Neural progenitor cell (in vitro differentiated cells): Measurements from ENCODE around the gene KANK2.

Source experiments
- CTCF ChIP-seq: fragments of 200-600 bp; sonication (generic); IDR thresholded peaks from 2 replicates; pipeline ENCODE4 v1.5.1; 2017; ENCODE audit warnings: antibody characterized with exemption, mild to moderate bottlenecking
- EZH2 ChIP-seq: fragments of 200-600 bp; sonication (generic); IDR thresholded peaks from 2 replicates; pipeline ENCODE4 v1.6.1; 2017; ENCODE audit warnings: antibody characterized with exemption, mild to moderate bottlenecking, moderate library complexity
- EZH2phosphoT487 ChIP-seq: fragments of 200-600 bp; sonication (generic); IDR thresholded peaks from 2 replicates; pipeline ENCODE4 v1.6.1; 2017; ENCODE audit warnings: antibody characterized with exemption

- TF ChIP-seq CTCF (no peak), EZH2phosphoT487 (no peak), EZH2 (no peak)
These were observed 2.8 kb upstream of the KANK2 start for GRCh38 chr19:11200015-11200574.
